ENCODE results near the gene ARL15.
A peak's percentile ranks its signal among the peaks of the same experiment; 100 is the strongest.

Gene ARL15

GRCh38 chr5:54091307-54092130 lies 218.9 kb downstream of the ARL15 start:
- H3K4me3 ChIP-seq (ENCODE audit: control insufficient read depth, low read depth, low read length), result no peak overlapping the region
- no peak for DNase-seq (ENCODE audit: low read depth)
- TF ChIP-seq CTCF (conservative IDR thresholded peaks at IDR 0.05; ENCODE audit: control insufficient read depth, insufficient read depth, low read depth, low read length), result no peak

- TF ChIP-seq CTCF (conservative IDR thresholded peaks at IDR 0.05; ENCODE audit: control insufficient read depth, insufficient read depth, low read depth, low read length), result peak; percentile 45
- peak; percentile 84 for DNase-seq (ENCODE audit: low read depth)
- no peak overlapping the region for H3K4me3 ChIP-seq (ENCODE audit: control insufficient read depth, low read depth, low read length)
Observed at GRCh38 chr5:54090495-54091120, 219.8 kb downstream of the ARL15 start.

- H3K4me3 ChIP-seq (ENCODE audit: control insufficient read depth, low read depth, low read length), result no peak overlapping the region
- DNase-seq (ENCODE audit: low read depth), result no peak
- TF ChIP-seq CTCF (conservative IDR thresholded peaks at IDR 0.05; ENCODE audit: control insufficient read depth, insufficient read depth, low read depth, low read length), result no peak
Observed at GRCh38 chr5:54088081-54088480, 222.3 kb downstream of the ARL15 start.

GRCh38 chr5:54087436-54087835 lies 222.9 kb downstream of the ARL15 start:
- no peak for TF ChIP-seq CTCF (conservative IDR thresholded peaks at IDR 0.05; ENCODE audit: control insufficient read depth, insufficient read depth, low read depth, low read length)
- DNase-seq (ENCODE audit: low read depth), result peak; percentile 44
- no peak overlapping the region for H3K4me3 ChIP-seq (ENCODE audit: control insufficient read depth, low read depth, low read length)

- no peak for DNase-seq (ENCODE audit: low read depth)
- TF ChIP-seq CTCF (conservative IDR thresholded peaks at IDR 0.05; ENCODE audit: control insufficient read depth, insufficient read depth, low read depth, low read length), result no peak
- no peak overlapping the region for H3K4me3 ChIP-seq (ENCODE audit: control insufficient read depth, low read depth, low read length)
Observed at GRCh38 chr5:54086191-54086590, 224.2 kb downstream of the ARL15 start.

- no peak for TF ChIP-seq CTCF (conservative IDR thresholded peaks at IDR 0.05; ENCODE audit: control insufficient read depth, insufficient read depth, low read depth, low read length)
- no peak for DNase-seq (ENCODE audit: low read depth)
- H3K4me3 ChIP-seq (ENCODE audit: control insufficient read depth, low read depth, low read length), result no peak overlapping the region
Observed at GRCh38 chr5:54084696-54085095, 225.7 kb downstream of the ARL15 start.

Data from fibroblast of mammary gland (primary cell).